AG10803 (cell line): ENCODE data around the gene SMPD2.
A peak's percentile ranks its signal among the peaks of the same experiment; 100 is the strongest.

Source experiments
- DNase-seq: peaks from one replicate; pipeline ENCODE4 v3.0.0; 2010; ENCODE audit warnings: low read depth
- H3K4me3 ChIP-seq: 2 replicates; pipeline ENCODE4 v1.5.1; 2011; ENCODE audit warnings: mild to moderate bottlenecking, low read length, control low read depth
- TF ChIP-seq, protein P1 (sequence below): conservative IDR thresholded peaks from 2 replicates; pipeline ENCODE4 v1.5.1; 2011; ENCODE audit warnings: mild to moderate bottlenecking, low read length, control low read depth, inconsistent platforms

Gene SMPD2

DNA sequence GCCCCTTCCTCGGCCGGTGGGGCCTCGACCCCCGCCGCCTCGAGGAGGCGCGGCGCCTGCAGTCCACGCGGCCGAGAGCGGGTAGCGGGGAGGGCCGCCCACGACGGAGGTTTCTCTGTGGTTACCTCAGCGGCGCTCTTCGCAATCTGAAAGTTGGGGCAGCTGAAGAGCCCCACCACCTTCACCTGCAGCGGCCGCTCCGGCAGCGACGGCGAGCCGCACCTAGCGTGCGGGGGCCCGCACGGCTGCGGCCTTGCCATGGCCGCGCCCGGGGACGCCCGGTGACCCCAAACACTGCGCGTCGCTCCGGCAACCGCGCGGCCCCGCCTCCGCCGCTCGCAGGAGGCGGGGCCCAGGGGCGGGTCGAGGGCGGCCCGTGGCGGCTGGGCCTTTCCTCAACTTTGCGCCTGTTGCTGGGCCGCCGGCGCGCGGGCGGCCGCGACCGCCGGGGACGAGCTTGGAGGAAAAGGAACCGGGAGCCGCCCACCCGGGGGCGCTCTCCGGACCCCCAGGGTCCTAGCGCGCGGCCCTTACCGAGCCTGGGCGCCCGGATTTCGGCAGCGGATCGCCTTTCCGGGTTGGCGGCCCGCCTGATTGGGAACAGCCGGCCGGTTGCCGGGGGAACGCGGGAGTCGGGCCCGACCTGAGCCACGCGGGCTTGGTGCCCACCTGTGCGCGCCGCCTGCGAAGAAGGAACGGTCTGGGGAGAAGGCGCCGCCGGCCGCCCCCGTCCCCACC is at the start of gene SMPD2, which contains the start of gene PPIL6:
TSS of gene SMPD2 (plus strand) at position 394 of the 738 bp plus-strand sequence. CDS start 398 bp downstream, outside the sequence.
TSS of gene PPIL6 (minus strand) at position 298 of the 738 bp plus-strand sequence. CDS start at position 260, 38 bp downstream.
- peak within 1 kb of the TSS; percentile 88 for H3K4me3 ChIP-seq
- peak; percentile 88 for DNase-seq
- TF ChIP-seq, protein P1, sequence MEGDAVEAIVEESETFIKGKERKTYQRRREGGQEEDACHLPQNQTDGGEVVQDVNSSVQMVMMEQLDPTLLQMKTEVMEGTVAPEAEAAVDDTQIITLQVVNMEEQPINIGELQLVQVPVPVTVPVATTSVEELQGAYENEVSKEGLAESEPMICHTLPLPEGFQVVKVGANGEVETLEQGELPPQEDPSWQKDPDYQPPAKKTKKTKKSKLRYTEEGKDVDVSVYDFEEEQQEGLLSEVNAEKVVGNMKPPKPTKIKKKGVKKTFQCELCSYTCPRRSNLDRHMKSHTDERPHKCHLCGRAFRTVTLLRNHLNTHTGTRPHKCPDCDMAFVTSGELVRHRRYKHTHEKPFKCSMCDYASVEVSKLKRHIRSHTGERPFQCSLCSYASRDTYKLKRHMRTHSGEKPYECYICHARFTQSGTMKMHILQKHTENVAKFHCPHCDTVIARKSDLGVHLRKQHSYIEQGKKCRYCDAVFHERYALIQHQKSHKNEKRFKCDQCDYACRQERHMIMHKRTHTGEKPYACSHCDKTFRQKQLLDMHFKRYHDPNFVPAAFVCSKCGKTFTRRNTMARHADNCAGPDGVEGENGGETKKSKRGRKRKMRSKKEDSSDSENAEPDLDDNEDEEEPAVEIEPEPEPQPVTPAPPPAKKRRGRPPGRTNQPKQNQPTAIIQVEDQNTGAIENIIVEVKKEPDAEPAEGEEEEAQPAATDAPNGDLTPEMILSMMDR, result peak; percentile 25

GRCh38 chr6:109393157-109393885 is 47.2 kb upstream of the SMPD2 start:
- no peak for DNase-seq
- TF ChIP-seq, protein P1, result no peak
- no peak overlapping the region for H3K4me3 ChIP-seq

- TF ChIP-seq, protein P1, result no peak
Measured at GRCh38 chr6:109393886-109394281, 46.6 kb upstream of the SMPD2 start.

GRCh38 chr6:109396046-109396718 is 44.3 kb upstream of the SMPD2 start:
- no peak overlapping the region for H3K4me3 ChIP-seq
- TF ChIP-seq, protein P1, result no peak
- no peak for DNase-seq

More at GRCh38 chr6:109393886-109394281, 46.6 kb upstream of the SMPD2 start:
- no peak overlapping the region for H3K4me3 ChIP-seq
- DNase-seq, result no peak

- DNase-seq, result peak; percentile 20
- no peak overlapping the region for H3K4me3 ChIP-seq
- TF ChIP-seq, protein P1, result peak; percentile 54
Measured at GRCh38 chr6:109397020-109397419, 43.5 kb upstream of the SMPD2 start.

DNA sequence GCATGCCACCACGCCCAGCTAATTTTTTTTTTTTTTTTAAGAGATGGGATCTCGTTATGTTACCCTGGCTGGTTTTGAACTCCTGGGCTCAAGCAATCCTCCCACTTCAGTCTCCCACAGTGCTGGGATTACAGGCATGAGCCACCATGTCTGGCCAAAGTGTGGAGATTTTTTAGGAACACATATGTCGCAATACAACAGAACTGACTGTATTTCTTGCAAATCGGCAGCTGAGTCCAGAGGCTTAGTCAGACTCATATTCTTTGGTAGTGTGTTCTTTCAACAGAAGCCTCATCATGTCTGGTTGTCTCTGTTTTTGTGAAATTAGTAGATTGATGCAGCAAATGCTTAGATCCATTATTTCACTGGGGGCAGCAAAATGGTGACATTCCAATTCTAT is 34.3 kb upstream of the SMPD2 start:
- peak; percentile 82 for DNase-seq
- H3K4me3 ChIP-seq, result no peak overlapping the region
- TF ChIP-seq, protein P1, result no peak
